Adrenal gland (tissue), 12 donors: ENCODE data around the gene KIAA1671. TPM values are rescaled to one million over a fixed set of nuclear protein-coding genes. Genes with fewer than 3 reads are reported as not detected.
A peak's percentile ranks its signal among the peaks of the same experiment; 100 is the strongest.

Experiments
- DNase-seq, 7 donors: peaks; one replicate each; pipeline ENCODE4 v3.0.0-alpha.2; 2019 to 2020
- H3K27ac ChIP-seq, 5 donors: fragments of 200-600 bp; sonication (generic) in 4 of 5; 1 replicate in 3 of 5; 2 replicates in 2 of 5; pipeline versions ENCODE4 v1.5.1 to v1.8.0; 2016 to 2020; ENCODE audit warnings: mild to moderate bottlenecking in 1 of 5
- H3K27me3 ChIP-seq: fragments of 200-600 bp; 2 replicates; pipeline ENCODE4 v1.8.0; 2021
- H3K36me3 ChIP-seq, 2 donors: fragments of 200-600 bp; replicated peaks in 1 of 2; 1 replicate in 1 of 2; 2 replicates in 1 of 2; pipeline versions ENCODE4 v1.5.1 to v1.8.0; 2018 to 2022
- H3K4me1 ChIP-seq, 2 donors: fragments of 200-600 bp; replicated peaks in 1 of 2; 1 replicate in 1 of 2; 2 replicates in 1 of 2; pipeline versions ENCODE4 v1.5.1 to v1.8.0; 2018 to 2021
- H3K4me3 ChIP-seq, 4 donors: fragments of 200-600 bp; sonication (generic) in 3 of 4; one replicate each; pipeline ENCODE4 v1.5.1; 2016 to 2018
- H3K9me3 ChIP-seq, 3 donors: fragments of 200-600 bp; sonication (generic) in 1 of 3; replicated peaks in 1 of 3; 1 replicate in 2 of 3; 2 replicates in 1 of 3; pipeline versions ENCODE4 v1.5.1 to v1.8.0; 2016 to 2021
- CTCF ChIP-seq, 6 experiments: fragments of 450-650 bp in 4 of 6; fragments of 200-600 bp in 2 of 6; sonication (generic) in 1 of 6; IDR thresholded peaks; 1 replicate in 5 of 6; 2 replicates in 1 of 6; pipeline versions ENCODE4 v1.5.1 to v1.8.0; 2016 to 2021; ENCODE audit warnings: antibody characterized with exemption in 6 of 6, mild to moderate bottlenecking in 2 of 6, moderate library complexity in 1 of 6
- POLR2A ChIP-seq, 2 donors: fragments of 450-650 bp; IDR thresholded peaks; one replicate each; pipeline ENCODE4 v1.6.1; 2017; ENCODE audit warnings: antibody characterized with exemption in 2 of 2, mild to moderate bottlenecking in 2 of 2, moderate library complexity in 1 of 2
- WGBS, 4 donors: extraction: QIAGEN DNeasy Blood & Tissue Kit in 2 of 4; methylation state at CpG; one replicate each; pipeline versions ENCODE4 v1.1.5 to v1.1.7; 2013 to 2017; 5-methylcytosine and 5-hydroxymethylcytosine counted together
- intact Hi-C, 2 donors: fragments of 100-400 bp; cut with DNase I; formaldehyde crosslinking; loops; one replicate each; pipeline versions ENCODE4 v1.14.1 to v1.15.0; 2022 to 2023
- polyA plus RNA-seq, 3 donors: library from polyadenylated mRNA; stranded (reverse); fragments of 200-250 nt in 2 of 3; fragments of 350-450 nt in 1 of 3; fragmentation: Illumina TruSeq in 1 of 3; extraction: RNeasy Lipid Tissue Mini Kit (QIAGEN cat#74804) in 1 of 3; gene quantifications; one replicate each; pipeline ENCODE4 v1.2.3, GENCODE V29; 2013 to 2014
- total RNA-seq, 9 donors: library from RNA; depleted of rRNA in 4 of 9; stranded (reverse); fragments of >200 nt in 4 of 9; fragments of 120-200 nt in 1 of 9; fragmentation: NEBNext Ultra II Directional in 1 of 9; extraction: Animal tissue kit (Norgen Biotek cat#: 25700) in 1 of 9; gene quantifications; one replicate each; pipeline versions ENCODE4 v1.1.0 to v1.2.4, GENCODE V29; 2013 to 2023
- donor health status: healthy with polysubstance abuse.
- donor health status: Bipolar disorder and iron deficiency.
- donor health status: DM: yes; HTN: yes; CAD: no.
- donor health status: DM: no; HTN: no; CAD: no.
- donor health status: DM: no; HTN: no; CAD: no.
- donor health status: DM: yes; HTN: yes; CAD: no.

KIAA1671 gene
- total and polyA plus RNA-seq, 12 donors, result 5.3 to 71.0 (median 45.8) TPM

- Histone ChIP-seq H3K4me3 (no peak overlapping the region), H3K27me3 (no peaks in the 10 kb centered on the region), H3K9me3 (no peaks in the 10 kb centered on the region), H3K27ac (no peak overlapping the region), H3K4me1 (peaks cover 9 to 10% of the 10 kb centered on the region in 2 donors), H3K36me3 (no peaks in the 10 kb centered on the region)
- TF ChIP-seq POLR2A (IDR thresholded peaks at IDR 0.05) (no peak), CTCF (IDR thresholded peaks at IDR 0.05) (no peak)
- WGBS, 4 donors, result 79 to 88% (median 88%) methylated on average over 6 to 7 of the region's 7 CpGs
- intact Hi-C loops, result no loop called here
- no peak for DNase-seq
Measured at GRCh38 chr22:25095869-25096268, 143.4 kb downstream of the KIAA1671 start.

- Histone ChIP-seq H3K9me3 (no peaks in the 10 kb centered on the region), H3K4me3 (no peak overlapping the region), H3K27me3 (no peaks in the 10 kb centered on the region), H3K4me1 (peaks cover 9 to 10% of the 10 kb centered on the region in 2 donors), H3K27ac (no peak overlapping the region), H3K36me3 (no peaks in the 10 kb centered on the region)
- WGBS, 4 donors, result 86 to 89% (median 88%) methylated on average over 17 of the region's 17 CpGs
- intact Hi-C loops, result no loop called here
- DNase-seq, result no peak
- TF ChIP-seq CTCF (IDR thresholded peaks at IDR 0.05) (no peak), POLR2A (IDR thresholded peaks at IDR 0.05) (no peak)
Measured at GRCh38 chr22:25096638-25097405, 144.3 kb downstream of the KIAA1671 start.

GRCh38 chr22:25098445-25099081, 146.0 kb downstream of the KIAA1671 start:
- Histone ChIP-seq H3K36me3 (no peaks in the 10 kb centered on the region), H3K9me3 (no peaks in the 10 kb centered on the region), H3K4me1 (peaks cover 0 to 5% of the 10 kb centered on the region in 2 donors), H3K4me3 (no peak overlapping the region), H3K27me3 (no peaks in the 10 kb centered on the region), H3K27ac (peak overlapping the region in 1 of 5 donors; percentile 47)
- DNase-seq, result peak in 6 of 7 donors; percentile 50 to 71 (median 62)
- TF ChIP-seq CTCF (IDR thresholded peaks at IDR 0.05) (no peak), POLR2A (IDR thresholded peaks at IDR 0.05) (no peak)
- intact Hi-C loops, result no loop called here
- WGBS, 4 donors, result 60 to 72% (median 63%) methylated on average over 8 to 9 of the region's 9 CpGs

GRCh38 chr22:25099202-25099601, 146.7 kb downstream of the KIAA1671 start:
- 55 to 78% (median 74%) methylated on average over 4 of the region's 4 CpGs for WGBS, 4 donors
- H3K27ac ChIP-seq, result no peak overlapping the region
- H3K9me3 ChIP-seq, result no peaks in the 10 kb centered on the region
- peak in 1 of 7 donors; percentile 25 for DNase-seq
- no peaks in the 10 kb centered on the region for H3K36me3 ChIP-seq
- H3K27me3 ChIP-seq, result no peaks in the 10 kb centered on the region
- intact Hi-C loops, result no loop called here
- peaks cover 0 to 5% of the 10 kb centered on the region in 2 donors for H3K4me1 ChIP-seq
- TF ChIP-seq POLR2A (IDR thresholded peaks at IDR 0.05) (no peak), CTCF (IDR thresholded peaks at IDR 0.05) (no peak)
- H3K4me3 ChIP-seq, result no peak overlapping the region
